GM19239 (cell line): Measurements from ENCODE around the gene DPY19L2.
"Not testable (repeated sequence)": the region's sequence is repeated elsewhere in the genome, so short reads cannot be mapped to it uniquely, and the experiment has no call there.

Source experiments
- DNase-seq: peaks from one replicate; pipeline ENCODE4 v3.0.0; 2011; ENCODE audit warnings: low spot score; ENCODE audit not compliant: insufficient read length
- FAIRE-seq: peaks from 2 replicates; lab custom pipeline; 2011; peaks lifted over from hg19 to GRCh38; lab: Jason Lieb, UNC

The DPY19L2 gene

DNA sequence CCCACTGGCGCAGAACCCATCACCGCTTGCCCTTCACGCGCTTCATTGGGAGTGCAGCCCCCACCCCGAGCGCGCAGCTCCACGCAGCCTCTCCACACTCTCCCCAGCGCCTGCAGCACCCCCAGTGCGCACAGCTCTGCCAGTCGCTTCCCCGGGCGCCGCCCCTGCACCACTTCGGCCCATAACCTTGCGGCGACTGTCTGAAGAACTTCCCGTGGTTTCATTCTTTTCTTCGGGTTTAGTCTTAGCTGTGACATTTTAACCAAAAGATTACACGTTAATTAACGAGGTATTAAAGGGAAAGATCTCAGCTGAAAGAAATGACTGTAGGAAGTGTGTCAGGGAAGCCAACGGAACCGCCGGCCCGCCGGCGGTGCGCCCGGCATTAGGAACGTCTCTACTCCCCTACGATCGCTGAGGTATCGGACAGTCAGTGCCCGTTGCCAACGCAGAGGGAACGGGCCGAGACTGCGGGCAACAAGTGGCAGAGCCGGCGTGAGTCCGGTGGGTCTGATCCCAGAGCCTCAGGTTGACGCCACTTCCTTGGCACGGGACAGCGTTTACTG is 590 bp upstream of the DPY19L2 start:
- FAIRE-seq, DNase-seq: not testable (repeated sequence)

DNA sequence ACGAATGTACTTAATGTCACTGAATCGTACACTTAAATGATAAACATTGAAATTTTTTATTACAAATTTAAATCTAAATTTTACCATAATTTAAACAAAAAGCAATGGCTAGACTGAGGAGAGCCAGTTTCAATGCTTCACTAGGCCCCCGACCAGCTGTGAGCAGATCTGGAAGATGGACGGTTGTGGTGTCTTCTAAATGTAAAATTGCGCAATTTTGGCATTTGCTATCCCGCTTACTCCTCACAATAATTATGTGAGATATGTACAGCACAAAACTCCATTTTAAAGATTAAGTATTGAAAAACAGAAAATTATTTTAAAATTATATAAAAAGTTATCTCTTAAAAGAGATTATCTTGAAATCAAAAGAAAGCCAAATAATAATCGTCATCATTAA is 5.3 kb downstream of the DPY19L2 start:
- DNase-seq, FAIRE-seq: not testable (repeated sequence)

DNA sequence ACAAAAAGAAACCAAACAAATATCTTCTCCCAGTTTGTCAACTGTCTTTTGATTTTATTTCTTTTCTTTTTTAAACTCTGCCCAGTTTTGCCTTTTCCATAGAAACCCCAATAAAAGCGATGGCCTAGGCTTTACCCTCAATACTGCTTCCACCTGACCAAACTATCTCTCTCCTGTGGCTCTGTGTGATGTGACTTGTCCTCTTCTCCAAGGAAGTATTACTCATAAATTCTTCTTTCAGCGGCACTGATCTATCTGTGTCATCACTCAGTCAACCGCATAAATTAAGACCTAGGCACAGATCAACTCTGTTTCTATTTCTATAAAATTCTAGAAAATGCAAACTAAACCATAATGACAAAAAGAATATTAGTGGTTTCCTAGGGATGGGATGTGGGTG is 9.8 kb downstream of the DPY19L2 start:
- not testable (repeated sequence) for DNase-seq, FAIRE-seq

DNA sequence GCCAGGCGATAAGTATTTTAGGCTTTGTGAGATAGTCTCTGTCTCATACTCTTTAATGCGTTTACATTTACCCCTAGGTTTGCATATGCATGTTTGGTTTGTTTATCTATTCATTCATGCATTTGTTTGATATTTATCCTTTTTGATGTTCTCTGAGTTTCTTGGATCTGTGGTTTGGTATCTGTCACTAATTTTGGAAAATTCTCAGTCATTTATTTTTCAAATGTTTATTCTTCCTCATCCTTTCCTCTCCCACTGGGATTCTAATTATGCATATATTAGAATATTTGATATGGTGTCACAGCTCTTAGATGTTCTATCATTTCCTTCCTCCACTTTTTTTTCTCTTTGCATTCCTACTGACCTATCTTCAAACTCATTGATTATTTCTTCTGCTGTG is 11.9 kb downstream of the DPY19L2 start:
- DNase-seq, FAIRE-seq: not testable (repeated sequence)

DNA sequence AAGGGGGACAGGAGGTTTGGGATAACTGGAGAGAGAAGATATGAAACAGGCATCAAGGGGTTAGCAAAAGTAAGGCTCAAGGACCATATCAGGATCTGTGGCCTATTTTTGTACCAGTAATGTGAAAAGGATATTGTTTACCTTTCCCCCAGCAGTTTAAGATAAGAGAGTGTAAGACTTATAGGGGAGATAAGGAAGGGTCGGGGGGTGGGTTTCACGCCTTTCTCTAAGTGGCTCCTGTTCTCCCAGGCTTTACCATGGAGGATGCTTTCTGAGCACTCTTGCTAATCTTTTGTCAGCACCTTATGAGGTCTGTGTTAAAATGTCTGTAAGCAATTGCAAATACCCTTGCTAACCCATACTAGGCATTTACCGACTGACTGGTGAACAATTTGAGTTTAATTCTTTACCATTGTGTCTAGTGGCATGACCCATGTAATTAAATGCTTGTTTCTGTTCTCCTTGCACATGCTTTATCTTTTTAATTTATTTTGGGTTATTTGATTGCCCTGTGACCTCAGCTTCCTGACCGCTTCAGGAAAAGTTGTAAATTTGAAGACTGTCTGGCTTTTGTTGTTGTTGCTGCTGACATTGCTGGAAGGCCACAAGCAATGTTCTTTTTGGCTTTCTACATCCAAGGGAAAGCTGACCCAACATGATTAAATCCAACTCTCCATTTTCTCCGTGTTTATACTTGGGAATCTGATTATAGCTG is 12.6 kb downstream of the DPY19L2 start:
- DNase-seq, FAIRE-seq: not testable (repeated sequence)

DNA sequence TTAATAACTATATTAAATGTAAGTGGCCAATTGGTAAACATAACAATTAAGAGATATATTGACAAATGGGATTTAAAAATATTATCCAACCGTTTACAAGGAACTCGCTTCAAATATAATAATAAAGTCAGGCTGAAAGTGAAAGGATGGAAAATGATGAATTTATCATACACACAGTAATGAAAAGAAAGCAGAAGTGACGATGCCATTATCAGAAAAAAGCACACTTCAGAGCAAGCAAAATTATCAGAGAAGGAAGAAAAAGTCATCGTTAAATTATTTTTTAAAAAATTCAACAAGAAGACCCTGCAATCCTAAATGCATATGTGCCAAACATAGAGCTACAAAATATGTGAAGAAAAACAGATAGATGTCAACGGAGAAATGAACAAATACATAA is 13.8 kb downstream of the DPY19L2 start:
- not testable (repeated sequence) for DNase-seq, FAIRE-seq

DNA sequence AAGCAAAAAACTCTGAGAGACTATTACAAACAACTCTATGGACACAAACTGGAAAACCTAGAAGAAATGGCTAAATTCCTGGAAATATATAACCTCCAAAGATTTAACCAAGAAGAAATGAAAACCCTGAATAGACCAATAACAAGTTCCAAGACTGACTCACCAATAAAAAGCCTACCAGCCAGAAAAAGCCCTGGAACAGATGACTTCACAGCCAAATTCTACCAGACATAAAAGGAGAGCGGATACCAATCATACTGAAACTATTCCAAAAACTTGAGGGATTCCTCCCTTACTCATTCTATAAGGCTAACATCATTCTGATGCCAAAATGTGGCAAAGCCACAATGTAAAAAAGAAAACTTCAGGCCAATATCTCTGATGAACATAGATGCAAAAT is 18.8 kb downstream of the DPY19L2 start:
- DNase-seq = not testable (repeated sequence)

DNA sequence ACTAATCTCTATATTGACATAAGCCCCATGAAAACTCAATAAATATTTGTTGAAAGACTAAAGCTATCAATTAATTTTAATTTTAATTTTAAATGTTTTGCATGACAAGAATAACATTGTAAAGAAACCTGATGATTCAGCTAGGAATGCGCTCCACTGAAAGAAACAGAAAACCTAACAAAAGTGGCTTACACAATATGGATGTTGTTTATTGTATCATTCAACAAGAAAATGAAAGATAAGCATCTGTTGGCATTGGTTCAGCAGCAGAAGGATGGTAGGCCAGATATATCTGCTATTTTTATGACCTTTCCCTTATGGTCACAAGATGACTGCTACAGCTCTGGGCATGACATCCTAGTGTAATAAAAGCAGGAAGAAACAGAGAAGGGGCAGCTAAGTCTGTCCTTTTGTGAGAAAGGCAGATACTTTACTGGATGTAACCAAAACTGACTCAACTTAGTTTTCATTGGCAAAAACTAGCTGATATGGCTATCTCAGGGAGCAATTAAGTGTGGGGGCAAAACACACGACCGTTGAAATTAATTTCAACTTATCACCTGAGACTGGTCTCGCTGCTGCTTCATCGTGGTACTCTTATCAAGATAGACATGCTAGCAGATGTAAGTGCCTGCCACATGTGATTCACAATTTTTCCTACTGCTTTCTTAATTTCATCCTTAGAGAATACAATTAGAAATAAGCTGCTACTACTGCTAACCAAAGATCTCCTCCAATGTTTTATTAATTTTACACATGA is 24.7 kb downstream of the DPY19L2 start:
- DNase-seq, FAIRE-seq: not testable (repeated sequence)

More for the DNA sequence above, 18.8 kb downstream of the DPY19L2 start:
- not testable (repeated sequence) for FAIRE-seq

DNA sequence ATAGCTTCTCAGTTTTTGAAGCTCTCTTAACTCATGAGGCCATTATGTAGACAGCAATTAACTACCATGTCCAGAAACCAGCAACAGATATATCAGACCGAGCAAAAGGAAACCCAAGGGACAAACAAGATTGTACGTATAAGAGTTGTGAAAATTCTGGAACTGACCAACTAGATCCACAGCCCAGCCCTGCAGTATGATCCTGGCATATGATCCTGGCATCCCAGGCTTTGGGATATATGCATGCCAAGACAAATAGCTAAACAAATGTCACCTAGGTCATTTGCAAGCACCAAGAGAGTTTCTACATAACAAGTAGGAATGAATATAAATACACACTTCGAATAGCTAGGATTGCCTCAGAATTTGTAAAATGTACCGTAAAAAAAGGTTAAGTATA is 44.0 kb downstream of the DPY19L2 start:
- not testable (repeated sequence) for DNase-seq

DNA sequence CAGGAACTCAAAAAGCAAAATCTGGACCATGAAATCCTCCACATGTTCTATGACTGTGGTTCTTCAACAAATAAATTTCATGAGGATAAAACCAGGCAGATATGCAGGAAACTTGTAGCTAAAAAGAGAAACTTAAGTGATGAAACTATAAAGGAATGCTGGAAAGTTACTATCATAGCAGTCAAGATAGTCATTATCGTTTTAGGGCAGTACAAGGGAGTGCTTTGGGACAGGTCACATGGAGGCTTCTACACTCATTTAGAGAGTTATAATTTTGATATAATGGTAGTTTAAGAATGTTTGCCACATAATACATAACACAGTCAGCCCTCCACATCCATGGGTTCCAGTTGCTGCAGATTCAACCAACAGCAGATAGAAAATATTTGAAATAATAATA is 52.7 kb downstream of the DPY19L2 start:
- not testable (repeated sequence) for DNase-seq, FAIRE-seq

More for the DNA sequence above, 44.0 kb downstream of the DPY19L2 start:
- not testable (repeated sequence) for FAIRE-seq

DNA sequence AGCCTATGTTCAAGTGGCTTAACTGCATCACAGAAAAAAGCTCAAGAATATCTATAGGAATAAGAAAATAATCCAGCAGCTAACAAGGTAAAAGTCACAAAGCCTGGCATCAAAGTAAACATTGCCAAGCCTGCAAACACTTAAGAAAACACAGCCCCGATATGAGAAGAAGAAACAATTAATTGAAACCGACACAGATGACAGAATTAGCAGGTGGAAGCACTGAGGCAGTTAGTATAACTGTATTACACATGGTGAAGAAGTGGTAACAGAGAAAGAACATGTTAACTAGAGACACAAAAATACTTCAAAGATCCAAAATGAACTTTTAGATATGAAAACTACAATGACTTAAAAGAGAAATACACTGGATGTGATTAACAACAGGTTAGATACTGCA is 57.0 kb downstream of the DPY19L2 start:
- not testable (repeated sequence) for FAIRE-seq

DNA sequence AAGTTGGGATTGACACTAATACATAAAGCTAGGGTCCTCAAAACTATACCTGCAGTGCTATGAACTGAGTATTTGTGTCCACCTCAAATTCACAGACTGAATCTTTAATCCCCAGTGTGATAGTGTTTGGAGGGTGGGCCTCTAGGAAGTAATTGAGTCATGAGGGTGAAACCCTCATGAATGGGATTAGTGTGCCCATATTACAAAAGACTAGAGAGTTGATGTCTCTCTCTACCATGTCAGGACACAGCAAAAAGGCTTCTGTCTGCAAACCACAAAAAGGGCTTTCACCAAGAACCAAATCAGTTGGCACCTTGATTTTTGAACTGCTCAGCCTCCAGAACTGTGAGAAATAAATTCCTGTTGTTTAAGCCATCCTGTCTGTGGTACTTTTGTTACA is 59.0 kb downstream of the DPY19L2 start:
- not testable (repeated sequence) for DNase-seq, FAIRE-seq

More for the DNA sequence above, 57.0 kb downstream of the DPY19L2 start:
- not testable (repeated sequence) for DNase-seq

DNA sequence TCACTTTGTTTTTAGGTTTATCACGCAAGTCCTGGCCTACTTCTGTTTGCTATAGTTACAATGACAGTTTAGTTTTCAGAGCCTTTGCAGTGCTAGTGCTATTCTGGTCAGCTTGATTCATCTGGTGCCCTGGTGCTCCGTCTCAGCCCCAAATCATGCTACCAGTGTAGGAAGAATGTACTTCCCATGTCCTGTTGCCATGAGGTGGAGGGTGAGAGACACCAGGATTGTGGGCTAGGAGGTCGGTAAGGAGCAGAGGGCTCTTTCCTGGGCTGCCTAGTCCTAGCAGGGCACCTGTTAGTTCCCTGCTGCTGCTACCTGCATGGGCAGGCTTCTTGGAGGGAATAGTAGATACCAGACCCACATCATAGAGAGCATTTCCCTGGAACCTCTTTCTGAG is 63.3 kb downstream of the DPY19L2 start:
- not testable (repeated sequence) for DNase-seq, FAIRE-seq

DNA sequence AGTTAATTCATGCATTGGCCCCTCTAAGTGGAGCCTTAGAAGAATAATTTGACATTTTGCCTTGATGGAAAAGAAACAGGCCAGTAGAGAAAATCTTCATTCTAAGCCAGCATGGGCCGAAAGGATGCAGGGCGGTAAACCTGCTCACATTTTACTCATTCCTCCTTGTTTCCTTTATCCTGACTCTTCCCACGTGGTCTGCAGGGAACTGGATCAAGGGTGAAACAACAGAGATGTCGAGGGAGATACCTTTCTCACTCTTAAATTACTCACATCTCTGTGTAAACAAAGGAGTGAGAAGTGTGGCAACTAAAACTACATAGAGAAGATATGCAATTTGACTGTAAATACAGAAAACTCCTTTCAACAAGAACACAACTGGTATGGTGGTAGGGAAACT is 73.5 kb downstream of the DPY19L2 start:
- FAIRE-seq = not testable (repeated sequence)

DNA sequence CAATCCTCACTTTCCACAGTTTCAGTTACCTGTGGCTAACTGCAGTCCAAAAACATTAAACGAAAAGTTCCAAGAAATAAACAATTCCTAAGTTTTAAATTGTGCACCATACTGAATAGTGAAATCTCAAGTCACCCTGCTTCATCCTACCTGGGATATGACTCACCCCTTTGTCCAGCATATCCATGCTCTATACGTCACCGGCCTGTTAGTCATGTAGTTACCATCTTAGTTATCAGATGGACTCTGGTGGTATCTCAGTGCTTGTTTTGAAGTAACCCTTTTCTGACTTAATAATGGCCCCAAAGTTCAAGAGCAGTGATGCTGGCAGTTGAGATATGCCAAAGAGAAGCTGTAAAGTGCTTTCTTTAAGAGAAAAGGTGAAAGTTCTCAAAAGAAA is 83.9 kb downstream of the DPY19L2 start:
- not testable (repeated sequence) for FAIRE-seq, DNase-seq

More for the DNA sequence above, 73.5 kb downstream of the DPY19L2 start:
- not testable (repeated sequence) for DNase-seq

DNA sequence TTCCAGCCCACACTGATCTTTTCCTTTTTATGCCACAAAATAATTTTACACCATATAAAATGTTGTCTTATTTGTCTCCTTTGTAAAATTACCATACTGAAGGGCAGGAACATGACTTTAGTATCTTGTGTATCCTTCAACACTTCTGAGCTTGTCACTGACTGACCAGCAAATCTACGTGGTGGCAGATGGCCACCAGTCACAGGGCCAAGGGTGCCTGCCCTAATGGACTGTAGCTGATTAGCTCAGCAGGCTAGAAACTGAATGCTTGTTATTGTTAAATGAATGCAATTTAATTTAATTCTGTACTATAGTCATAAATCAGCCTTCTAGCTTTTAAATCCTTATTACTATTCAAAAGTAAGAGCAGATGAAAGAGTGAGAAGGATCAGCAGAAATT is 85.0 kb downstream of the DPY19L2 start:
- DNase-seq = not testable (repeated sequence)

DNA sequence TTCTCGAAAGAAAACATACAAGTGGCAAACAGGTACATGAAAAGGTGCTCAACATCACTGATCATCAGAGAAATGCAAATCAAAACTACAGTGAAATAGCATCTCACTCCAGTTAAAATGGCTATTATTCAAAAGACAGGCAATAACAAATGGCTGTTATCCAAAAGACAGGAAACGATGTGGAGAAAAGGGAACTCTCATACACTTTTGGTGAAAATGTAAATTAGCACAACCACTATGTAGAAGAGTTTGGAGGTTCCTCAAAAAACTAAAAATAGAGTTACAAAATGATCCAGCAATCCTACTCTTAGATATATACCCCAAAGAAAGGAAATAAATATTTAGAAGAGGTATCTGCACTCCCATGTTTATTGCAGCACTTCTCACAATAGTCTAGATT is 90.7 kb downstream of the DPY19L2 start:
- not testable (repeated sequence) for DNase-seq, FAIRE-seq

More for the DNA sequence above, 85.0 kb downstream of the DPY19L2 start:
- not testable (repeated sequence) for FAIRE-seq

DNA sequence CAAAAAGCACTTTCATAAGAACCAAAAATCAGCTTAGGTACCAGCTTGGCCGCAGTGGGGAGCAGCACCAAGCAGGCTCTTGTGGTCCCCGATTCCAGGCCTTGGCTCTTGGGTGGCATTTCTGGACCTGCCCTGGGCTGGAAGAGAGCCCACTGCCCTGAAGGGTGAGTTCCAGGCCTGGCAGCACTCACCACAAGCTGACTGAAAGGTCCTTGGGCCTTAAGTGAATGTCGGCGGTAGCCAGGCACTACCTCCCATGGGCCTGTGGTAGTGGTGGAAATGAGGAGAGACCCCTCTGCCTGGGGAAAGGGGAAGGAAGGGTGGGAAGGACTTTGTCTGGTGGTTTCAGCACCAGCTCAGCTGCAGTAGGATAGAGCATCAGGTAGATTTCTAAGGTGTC is 96.3 kb downstream of the DPY19L2 start:
- FAIRE-seq, DNase-seq: not testable (repeated sequence)

DNA sequence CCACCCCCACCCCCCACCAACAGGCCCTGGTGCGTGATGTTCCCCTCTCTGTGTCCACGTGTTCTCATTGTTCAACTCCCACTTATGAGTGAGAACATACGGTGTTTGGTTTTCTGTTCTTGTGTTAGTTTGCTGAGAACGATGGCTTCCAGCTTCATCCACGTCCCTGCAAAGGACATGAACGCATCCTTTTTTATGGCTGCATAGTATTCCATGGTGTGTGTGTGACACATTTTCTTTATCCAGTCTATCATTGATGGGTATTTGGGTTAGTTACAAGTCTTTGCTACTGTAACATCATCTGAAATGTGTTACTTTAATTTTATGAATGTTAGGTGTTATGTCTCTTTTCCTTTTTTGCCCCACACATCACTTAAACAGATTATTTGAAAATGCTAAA is 109.8 kb downstream of the DPY19L2 start:
- not testable (repeated sequence) for DNase-seq

DNA sequence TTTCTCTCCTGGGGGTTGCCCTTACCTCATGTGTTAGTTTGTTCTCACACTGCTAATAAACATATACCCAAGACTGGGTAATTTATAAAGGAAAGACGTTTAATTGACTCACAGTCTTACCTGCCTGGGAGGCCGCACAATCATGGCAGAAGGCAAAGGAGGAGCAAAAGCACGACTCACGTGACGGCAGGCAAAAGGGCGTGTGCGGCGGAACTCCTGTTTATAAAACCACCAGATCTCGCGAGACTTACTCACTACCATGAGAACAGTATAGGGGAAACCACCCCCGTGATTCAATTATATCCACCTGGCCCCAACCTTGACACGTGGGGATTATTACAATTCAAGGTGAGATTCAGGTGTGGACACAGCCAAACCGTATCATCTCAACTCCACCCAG is 116.9 kb downstream of the DPY19L2 start:
- DNase-seq, FAIRE-seq: not testable (repeated sequence)

More for the DNA sequence above, 109.8 kb downstream of the DPY19L2 start:
- not testable (repeated sequence) for FAIRE-seq
